WTC11 (cell line): ENCODE data around the gene NUB1. TPM values are rescaled to one million over a fixed set of nuclear protein-coding genes. Genes with fewer than 3 reads are reported as not detected.

Source experiments
- ATAC-seq: fragments of 200-7000 bp; cut with Tn5 transposase; 2 replicates; pipeline ENCODE4 v1.10.0; 2021; ENCODE audit warnings: mild to moderate bottlenecking, moderate library complexity
- CTCF ChIA-PET: fragments of 300-600 bp; sonication (Branson Sonifier 250); formaldehyde crosslinking; loops from one replicate; lab custom pipeline; 2021; ENCODE audit warnings: antibody characterized with exemption; lab: Charles Lee
- POLR2A ChIA-PET: fragments of 350-600 bp; sonication (Branson Sonifier 250); formaldehyde crosslinking; loops from one replicate; lab custom pipeline; 2021; ENCODE audit warnings: antibody characterized with exemption; lab: Charles Lee
- DNase-seq: peaks from one replicate; pipeline ENCODE4 v3.0.0; 2021; ENCODE audit warnings: low spot score
- H3K27ac Mint-ChIP-seq: 2 replicates; pipeline ENCODE4 v1.8.0; 2021; ENCODE audit warnings: mixed read lengths
- H3K27me3 Mint-ChIP-seq: 2 replicates; pipeline ENCODE4 v1.8.0; 2021; ENCODE audit warnings: low read depth, mild to moderate bottlenecking, moderate library complexity, mixed read lengths
- H3K36me3 Mint-ChIP-seq: 2 replicates; pipeline ENCODE4 v1.8.0; 2021; ENCODE audit warnings: mixed read lengths
- H3K4me1 Mint-ChIP-seq: 2 replicates; pipeline ENCODE4 v1.8.0; 2022; ENCODE audit warnings: mixed read lengths
- H3K4me3 Mint-ChIP-seq: 2 replicates; pipeline ENCODE4 v1.8.0; 2021; ENCODE audit warnings: mild to moderate bottlenecking, moderate library complexity, mixed read lengths
- H3K9me3 Mint-ChIP-seq: 2 replicates; pipeline ENCODE4 v1.8.0; 2021; ENCODE audit warnings: mixed read lengths
- AR ChIP-seq: fragments of 250-450 bp; sonication (Bioruptor Pico); IDR thresholded peaks from 2 replicates; pipeline ENCODE4 v1.9.0; 2021; ENCODE audit warnings: mild to moderate bottlenecking
- ARID4B ChIP-seq: sonication (generic); formaldehyde crosslinking; IDR thresholded peaks from 2 replicates; pipeline ENCODE4 v1.8.0; 2023; ENCODE audit warnings: missing genetic modification reagents, mild to moderate bottlenecking, borderline replicate concordance
- E2F1 ChIP-seq: sonication (generic); formaldehyde crosslinking; IDR thresholded peaks from 2 replicates; pipeline ENCODE4 v1.8.0; 2022; ENCODE audit warnings: mild to moderate bottlenecking, missing genetic modification reagents
- FOXP1 ChIP-seq: sonication (generic); formaldehyde crosslinking; IDR thresholded peaks from 2 replicates; pipeline ENCODE4 v1.8.0; 2022; ENCODE audit warnings: missing genetic modification reagents, mild to moderate bottlenecking, moderate library complexity, borderline replicate concordance
- FOXP4 ChIP-seq: sonication (generic); formaldehyde crosslinking; IDR thresholded peaks from 2 replicates; pipeline ENCODE4 v1.8.0; 2022; ENCODE audit warnings: mild to moderate bottlenecking, missing genetic modification reagents
- GABPB1 ChIP-seq: sonication (generic); formaldehyde crosslinking; IDR thresholded peaks from 2 replicates; pipeline ENCODE4 v1.8.1; 2023; ENCODE audit warnings: mild to moderate bottlenecking, missing genetic modification reagents
- HMGXB4 ChIP-seq: sonication (generic); formaldehyde crosslinking; IDR thresholded peaks from 2 replicates; pipeline ENCODE4 v1.8.1; 2023; ENCODE audit warnings: mild to moderate bottlenecking, moderate library complexity, missing genetic modification reagents
- SOX15 ChIP-seq: fragments of 250-450 bp; sonication (Bioruptor Pico); IDR thresholded peaks from 2 replicates; pipeline ENCODE4 v1.9.0; 2021; ENCODE audit warnings: mild to moderate bottlenecking
- ZNF263 ChIP-seq: sonication (generic); formaldehyde crosslinking; IDR thresholded peaks from 2 replicates; pipeline ENCODE4 v1.8.1; 2022; ENCODE audit warnings: low read depth, mild to moderate bottlenecking, moderate library complexity, missing genetic modification reagents
- ZNF317 ChIP-seq: sonication (generic); formaldehyde crosslinking; IDR thresholded peaks from 2 replicates; pipeline ENCODE4 v1.8.1; 2023; ENCODE audit warnings: low read depth, mild to moderate bottlenecking, moderate library complexity, missing genetic modification reagents, borderline replicate concordance
- ZNF423 ChIP-seq: fragments of 250-450 bp; sonication (Bioruptor Pico); IDR thresholded peaks from 2 replicates; pipeline ENCODE4 v2.1.2; 2022; ENCODE audit warnings: mild to moderate bottlenecking, moderate library complexity
- total RNA-seq: library from RNA; stranded (reverse); gene quantifications from 3 replicates; pipeline ENCODE4 v1.2.3, GENCODE V29; 2021

Gene NUB1
- total RNA-seq, 1 experiment from 2014 or later = 38.3 TPM

GRCh38 chr7:151415375-151416105 lies 73.9 kb downstream of the NUB1 start:
- Mint-ChIP-seq H3K9me3 (peaks cover 10% of the 10 kb centered on the region), H3K27me3 (peaks cover 86% of the 10 kb centered on the region), H3K4me1 (peaks cover 38% of the 10 kb centered on the region), H3K27ac (no peak overlapping the region), H3K36me3 (peaks cover 3% of the 10 kb centered on the region; the same call in 1 of the 2 replicates), H3K4me3 (no peak overlapping the region)
- ChIA-PET CTCF (interaction anchor here (1.1 kb wide), 1 partner anchor 25 kb away, joined by 3 read pairs; the partner anchor contains the start of gene CRYGN), POLR2A (no interaction called here)
- TF ChIP-seq ZNF263 = no peak
- peak; percentile 83 for TF ChIP-seq GABPB1 (CRISPR knock-in tag)
- ATAC-seq (no peak), DNase-seq (no peak)

- peaks cover 80% of the 10 kb centered on the region for H3K27me3 Mint-ChIP-seq
- H3K4me3 Mint-ChIP-seq = no peak overlapping the region
- DNase-seq (peak; percentile 60), ATAC-seq (peak; percentile 78)
- H3K9me3 Mint-ChIP-seq = peaks cover 15% of the 10 kb centered on the region
- CTCF ChIA-PET = interaction anchor here (0.7 to 1.1 kb wide), 3 partner anchors 24 to 64 kb away, joined by 3 read pairs; partner anchors contain the start of gene CRYGN
- no peak for TF ChIP-seq ZNF317 (CRISPR knock-in tag)
- no peak for TF ChIP-seq AR (CRISPR knock-in tag)
- no peak for TF ChIP-seq HMGXB4 (CRISPR knock-in tag)
- no peak for TF ChIP-seq E2F1 (CRISPR knock-in tag)
- 0 out of 2 replicates have a peak, but pooled peaks have one; percentile 4 for TF ChIP-seq ZNF423 (CRISPR knock-in tag)
- no peak for TF ChIP-seq FOXP4 (CRISPR knock-in tag)
- no peak for TF ChIP-seq SOX15
- POLR2A ChIA-PET = no interaction called here
- H3K36me3 Mint-ChIP-seq = peaks cover 3% of the 10 kb centered on the region; the same call in 1 of the 2 replicates
- peaks cover 30% of the 10 kb centered on the region for H3K4me1 Mint-ChIP-seq
- H3K27ac Mint-ChIP-seq = no peak overlapping the region
Measured at GRCh38 chr7:151416112-151416940, 74.7 kb downstream of the NUB1 start.

- Mint-ChIP-seq H3K36me3 (peaks cover 9% of the 10 kb centered on the region), H3K9me3 (peaks cover 21% of the 10 kb centered on the region), H3K27ac (no peak overlapping the region), H3K4me3 (no peak overlapping the region), H3K27me3 (peaks cover 79% of the 10 kb centered on the region), H3K4me1 (peaks cover 24% of the 10 kb centered on the region)
- TF ChIP-seq FOXP1 (CRISPR knock-in tag) (0 out of 2 replicates have a peak, but pooled peaks have one; percentile 29), ARID4B (no peak)
- ATAC-seq (no peak; the same call in 1 of the 2 replicates), DNase-seq (no peak)
- ChIA-PET POLR2A (no interaction called here), CTCF (interaction anchor here (0.7 to 1.1 kb wide), 2 partner anchors 31 to 64 kb away, joined by 3 read pairs; no protein-coding TSS in a partner anchor)
Measured at GRCh38 chr7:151416941-151417315, 75.3 kb downstream of the NUB1 start.
